SK-N-SH (cell line): ENCODE results near the gene RPS6KB2. TPM values are rescaled to one million over a fixed set of nuclear protein-coding genes. Genes with fewer than 3 reads are reported as not detected.
"Not testable (repeated sequence)": the region's sequence is repeated elsewhere in the genome, so short reads cannot be mapped to it uniquely, and the experiment has no call there.

Experiments
- CTCF ChIA-PET: fragments of 300-600, 350-600 bp; formaldehyde crosslinking; extraction: SDS; loops from one replicate; lab custom pipeline; 2021; lab: Yijun Ruan, JAX
- POLR2A ChIA-PET: fragments of 350-600 bp; sonication (Branson Sonifier 250); formaldehyde crosslinking; extraction: SDS; loops from one replicate; lab custom pipeline; 2020; ENCODE audit warnings: antibody characterized with exemption, inconsistent platforms; lab: Yijun Ruan, JAX
- DNase-seq: peaks from one replicate; pipeline ENCODE4 v3.0.0; 2012
- H2AFZ ChIP-seq: fragments of 200-600 bp; sonication (generic); 2 replicates; pipeline ENCODE4 v1.8.1; 2016; ENCODE audit warnings: antibody characterized with exemption, mild to moderate bottlenecking, low read depth
- H3F3A ChIP-seq: fragments of 200-600 bp; sonication (generic); replicated peaks from 2 replicates; pipeline ENCODE3; 2016; ENCODE audit warnings: antibody characterized with exemption, mild to moderate bottlenecking; ENCODE audit not compliant: insufficient read depth
- H3K27ac ChIP-seq, 2 experiments: fragments of 200-500 bp in 1 of 2; fragments of 200-600 bp in 1 of 2; sonication (Bioruptor generic) in 1 of 2; sonication (generic), shearing (Covaris generic) in 1 of 2; 2 replicates each; pipeline versions ENCODE4 v1.5.1 to v1.6.1; 2014 to 2016; ENCODE audit warnings: low read depth in 2 of 2, inconsistent platforms in 1 of 2, low read length in 1 of 2, mild to moderate bottlenecking in 1 of 2, mixed read lengths in 1 of 2
- H3K27me3 ChIP-seq: fragments of 200-600 bp; sonication (generic), shearing (Covaris generic); 2 replicates; pipeline ENCODE4 v1.6.1; 2016; ENCODE audit warnings: mixed run types; ENCODE audit not compliant: insufficient read depth
- H3K36me3 ChIP-seq, 2 experiments: fragments of 200-500 bp in 1 of 2; fragments of 200-600 bp in 1 of 2; sonication (Bioruptor generic) in 1 of 2; sonication (generic) in 1 of 2; replicated peaks in 1 of 2; 2 replicates each; pipeline versions ENCODE3 to v1.5.1; 2014 to 2016; ENCODE audit warnings: low read length in 1 of 2, mild to moderate bottlenecking in 1 of 2; ENCODE audit not compliant: insufficient read depth in 2 of 2, control insufficient read depth in 1 of 2
- H3K4me1 ChIP-seq, 2 experiments: fragments of 200-500 bp in 1 of 2; fragments of 200-600 bp in 1 of 2; sonication (Bioruptor generic) in 1 of 2; sonication (generic), shearing (Covaris generic) in 1 of 2; 2 replicates each; pipeline versions ENCODE4 v1.5.1 to v1.6.1; 2014 to 2016; ENCODE audit warnings: low read depth in 1 of 2, low read length in 1 of 2, mixed run types in 1 of 2; ENCODE audit not compliant: insufficient read depth in 2 of 2, control insufficient read depth in 1 of 2
- H3K4me2 ChIP-seq: fragments of 200-600 bp; sonication (generic), shearing (Covaris generic); 2 replicates; pipeline ENCODE4 v1.6.1; 2017; ENCODE audit warnings: mixed run types
- H3K4me3 ChIP-seq, 2 experiments: fragments of 200-500 bp in 1 of 2; fragments of 200-600 bp in 1 of 2; sonication (Bioruptor generic) in 1 of 2; sonication (generic), shearing (Covaris generic) in 1 of 2; 2 replicates each; pipeline versions ENCODE4 v1.5.1 to v1.8.1; 2014 to 2016; ENCODE audit warnings: low read depth in 2 of 2, inconsistent platforms in 1 of 2, low read length in 1 of 2, mild to moderate bottlenecking in 1 of 2, mixed read lengths in 1 of 2, moderate library complexity in 1 of 2
- H3K79me2 ChIP-seq: fragments of 200-600 bp; sonication (generic); 2 replicates; pipeline ENCODE4 v1.8.1; 2017; ENCODE audit warnings: mild to moderate bottlenecking; ENCODE audit not compliant: insufficient read depth
- H3K9ac ChIP-seq: fragments of 200-600 bp; sonication (generic); 2 replicates; pipeline ENCODE4 v1.6.1; 2017; ENCODE audit warnings: mixed run types
- H3K9me2 ChIP-seq: fragments of 200-600 bp; sonication (generic); 2 replicates; pipeline ENCODE4 v1.6.1; 2017; ENCODE audit warnings: mixed run types
- H3K9me3 ChIP-seq: fragments of 200-600 bp; sonication (generic); 2 replicates; pipeline ENCODE4 v1.6.1; 2017; ENCODE audit warnings: mixed run types, mild to moderate bottlenecking, moderate library complexity
- H4K20me1 ChIP-seq: fragments of 200-600 bp; sonication (generic); 2 replicates; pipeline ENCODE4 v1.6.1; 2017; ENCODE audit warnings: mild to moderate bottlenecking, mixed run types; ENCODE audit not compliant: insufficient read depth
- CHD2 ChIP-seq: fragments of 150-350 bp; IDR thresholded peaks from 2 replicates; pipeline ENCODE4 v1.6.1; 2018; ENCODE audit warnings: low read length; ENCODE audit not compliant: partially characterized antibody
- CTCF ChIP-seq: fragments of 200-600 bp; sonication (generic); IDR thresholded peaks from 2 replicates; pipeline ENCODE4 v1.6.1; 2017; ENCODE audit warnings: antibody characterized with exemption, mild to moderate bottlenecking, moderate library complexity
- EP300 ChIP-seq, 2 experiments: IDR thresholded peaks; 2 replicates each; pipeline versions ENCODE4 v1.4.0 to v1.6.1; 2012; ENCODE audit warnings: borderline replicate concordance in 1 of 2, low read depth in 1 of 2, low read length in 1 of 2
- EZH2phosphoT487 ChIP-seq: fragments of 200-600 bp; sonication (generic); IDR thresholded peaks from 2 replicates; pipeline ENCODE4 v1.6.1; 2017; ENCODE audit warnings: low read depth, mixed run types, mild to moderate bottlenecking, antibody characterized with exemption, moderate library complexity, borderline replicate concordance
- FOSL2 ChIP-seq: IDR thresholded peaks from 2 replicates; pipeline ENCODE4 v1.4.0; 2012; ENCODE audit warnings: low read depth, mild to moderate bottlenecking, moderate library complexity, borderline replicate concordance
- FOXM1 ChIP-seq: IDR thresholded peaks from 2 replicates; pipeline ENCODE4 v1.4.0; 2012; ENCODE audit warnings: low read depth, mild to moderate bottlenecking
- GABPA ChIP-seq: IDR thresholded peaks from 2 replicates; pipeline ENCODE4 v1.4.0; 2012; ENCODE audit warnings: low read depth, mild to moderate bottlenecking
- JUND ChIP-seq: IDR thresholded peaks from 2 replicates; pipeline ENCODE4 v1.4.0; 2012
- MAX ChIP-seq: IDR thresholded peaks from 2 replicates; pipeline ENCODE4 v1.4.0; 2012; ENCODE audit warnings: low read depth
- NFIC ChIP-seq: IDR thresholded peaks from 2 replicates; pipeline ENCODE4 v1.4.0; 2012; ENCODE audit warnings: borderline replicate concordance
- PBX3 ChIP-seq: IDR thresholded peaks from 2 replicates; pipeline ENCODE4; 2012
- POLR2AphosphoS5 ChIP-seq: IDR thresholded peaks from 2 replicates; pipeline ENCODE4 v1.6.1; 2012; ENCODE audit warnings: low read depth, low read length
- SIN3A ChIP-seq: IDR thresholded peaks from 2 replicates; pipeline ENCODE4 v1.6.1; 2012; ENCODE audit warnings: low read depth, mild to moderate bottlenecking, low read length, moderate library complexity, borderline replicate concordance
- YY1 ChIP-seq: IDR thresholded peaks from 2 replicates; pipeline ENCODE4 v1.4.0; 2012; ENCODE audit warnings: low read depth, mild to moderate bottlenecking
- ZBTB33 ChIP-seq: IDR thresholded peaks from 2 replicates; pipeline ENCODE4 v1.4.0; 2012; ENCODE audit warnings: low read depth, borderline replicate concordance
- WGBS: methylation state at CpG from one replicate; pipeline ENCODE4 v1.1.6; 2017; ENCODE audit warnings: low lambda C conversion rate; 5-methylcytosine and 5-hydroxymethylcytosine counted together
- polyA plus RNA-seq, 3 experiments: library from polyadenylated mRNA; depleted of rRNA; stranded (reverse); fragments of >200 nt; gene quantifications; 2 replicates each; pipeline ENCODE4 v1.2.3, GENCODE V29; 2012

RPS6KB2 gene
- polyA plus RNA-seq, 1 of the 3 experiments (the other 2 are of a cell fraction), result 52.0 TPM

GRCh38 chr11:67403085-67403484 lies 25.2 kb upstream of the RPS6KB2 start:
- H3K27me3 ChIP-seq, POLR2A ChIA-PET, H3K4me3 ChIP-seq, DNase-seq, H3K9ac ChIP-seq, H3F3A ChIP-seq, H3K27ac ChIP-seq, H3K9me2 ChIP-seq, H3K4me2 ChIP-seq, H3K9me3 ChIP-seq, H2AFZ ChIP-seq: not testable (repeated sequence)
- H4K20me1 ChIP-seq, result peaks cover 14% of the 10 kb centered on the region
- 97% methylated on average over 9 of the region's 9 CpGs for WGBS
- H3K36me3 ChIP-seq, result peaks cover 3 to 13% of the 10 kb centered on the region in 2 experiments
- peaks cover 25% of the 10 kb centered on the region for H3K79me2 ChIP-seq
- peaks cover 9 to 17% of the 10 kb centered on the region in 2 experiments; a peak in 2 of 4 replicates for H3K4me1 ChIP-seq
- CTCF ChIA-PET, result interaction anchor here (0.7 to 4.1 kb wide), 3 partner anchors 11 to 182 kb away, joined by 3 to 32 read pairs (median 20); partner anchors contain the start of genes RAD9A and TMEM134

GRCh38 chr11:67404515-67405195 lies 23.6 kb upstream of the RPS6KB2 start:
- Histone ChIP-seq H4K20me1 (peaks cover 11% of the 10 kb centered on the region), H3K9me2 (no peaks in the 10 kb centered on the region), H3K4me2 (no peak overlapping the region), H3K4me3 (no peak overlapping the region), H3K36me3 (no peaks in the 10 kb centered on the region), H3F3A (no peaks in the 10 kb centered on the region), H3K79me2 (peaks cover 18% of the 10 kb centered on the region), H3K9me3 (no peaks in the 10 kb centered on the region), H3K9ac (no peak overlapping the region), H3K27ac (no peak overlapping the region), H2AFZ (no peak overlapping the region), H3K27me3 (no peaks in the 10 kb centered on the region), H3K4me1 (peaks cover 9 to 14% of the 10 kb centered on the region in 2 experiments; a peak in 2 of 4 replicates)
- CTCF ChIA-PET, result interaction anchor here (0.8 to 1.3 kb wide), 3 partner anchors 15 to 57 kb away, joined by 3 to 4 read pairs (median 3); no protein-coding TSS in a partner anchor
- WGBS, result 87% methylated on average over 6 of the region's 13 CpGs
- DNase-seq, result no peak
- TF ChIP-seq EZH2phosphoT487, result no peak
- TF ChIP-seq NFIC, result no peak
- TF ChIP-seq YY1, result no peak
- no peak for TF ChIP-seq FOXM1
- TF ChIP-seq CHD2, result no peak
- TF ChIP-seq EP300 (IDR thresholded peaks at IDR 0.05; ENCODE audit: borderline replicate concordance in 1 of 2, low read depth in 1 of 2, low read length in 1 of 2), result no peak
- TF ChIP-seq JUND, result no peak
- TF ChIP-seq ZBTB33, result no peak
- TF ChIP-seq PBX3, result no peak
- TF ChIP-seq FOSL2, result no peak
- TF ChIP-seq SIN3A, result no peak
- no peak for TF ChIP-seq GABPA
- no peak for TF ChIP-seq MAX
- no peak for TF ChIP-seq POLR2AphosphoS5
- no peak for TF ChIP-seq CTCF
- POLR2A ChIA-PET, result no interaction called here
